Fibroblast of lung (primary cell): ENCODE results near the gene OR10A4. TPM values are rescaled to one million over a fixed set of nuclear protein-coding genes. Genes with fewer than 3 reads are reported as not detected.

Experiments used
- DNase-seq, 2 donors: peaks; one replicate each; pipeline versions ENCODE4 v3.0.0 to v3.0.0-alpha.2; 2010; ENCODE audit warnings: low read depth in 2 of 2
- H2AFZ ChIP-seq: 2 replicates; pipeline ENCODE4 v1.5.1; 2012; ENCODE audit warnings: low read length, control low read depth, inconsistent platforms
- H3K27ac ChIP-seq: 2 replicates; pipeline ENCODE4 v1.5.1; 2011; ENCODE audit warnings: low read length, control low read depth; ENCODE audit not compliant: insufficient read depth
- H3K27me3 ChIP-seq: 2 replicates; pipeline ENCODE4 v1.5.1; 2011; ENCODE audit warnings: mild to moderate bottlenecking, low read length; ENCODE audit not compliant: control insufficient read depth, insufficient read depth
- H3K36me3 ChIP-seq: 2 replicates; pipeline ENCODE4 v1.5.1; 2011; ENCODE audit warnings: low read length; ENCODE audit not compliant: control insufficient read depth, insufficient read depth
- H3K4me1 ChIP-seq: 2 replicates; pipeline ENCODE4 v1.5.1; 2011; ENCODE audit warnings: low read length; ENCODE audit not compliant: control insufficient read depth, insufficient read depth; ENCODE audit errors: extremely low read depth
- H3K4me2 ChIP-seq: 2 replicates; pipeline ENCODE4 v1.5.1; 2011; ENCODE audit warnings: low read length, control low read depth; ENCODE audit not compliant: insufficient read depth; ENCODE audit errors: extremely low read depth
- H3K4me3 ChIP-seq, 4 experiments: fragments of 200-600 bp in 1 of 4; sonication (generic) in 1 of 4; replicated peaks in 1 of 4; 2 replicates each; pipeline ENCODE4 v1.5.1; 2011 to 2016; ENCODE audit warnings: low read length in 4 of 4, low read depth in 3 of 4, mild to moderate bottlenecking in 3 of 4, control low read depth in 2 of 4, inconsistent platforms in 1 of 4, mixed read lengths in 1 of 4; ENCODE audit not compliant: insufficient read depth in 1 of 4; ENCODE audit errors: control extremely low read depth in 1 of 4
- H3K79me2 ChIP-seq: 2 replicates; pipeline ENCODE4 v1.5.1; 2012; ENCODE audit warnings: mild to moderate bottlenecking, low read length, inconsistent platforms; ENCODE audit not compliant: control insufficient read depth, insufficient read depth
- H3K9ac ChIP-seq: 2 replicates; pipeline ENCODE4 v1.5.1; 2011; ENCODE audit warnings: mild to moderate bottlenecking, low read length, control low read depth; ENCODE audit not compliant: insufficient read depth
- H3K9me3 ChIP-seq: 2 replicates; pipeline ENCODE4 v1.5.1; 2012; ENCODE audit warnings: low read depth, low read length; ENCODE audit not compliant: control insufficient read depth, insufficient read depth
- H4K20me1 ChIP-seq: 2 replicates; pipeline ENCODE4 v1.5.1; 2011; ENCODE audit warnings: low read length; ENCODE audit not compliant: control insufficient read depth, insufficient read depth; ENCODE audit errors: extremely low read depth
- CTCF ChIP-seq, 2 donors: IDR thresholded peaks in 1 of 2; conservative IDR thresholded peaks in 1 of 2; 1 replicate in 1 of 2; 2 replicates in 1 of 2; pipeline ENCODE4 v1.5.1; 2011 to 2012; ENCODE audit warnings: low read length in 2 of 2, control low read depth in 1 of 2, inconsistent platforms in 1 of 2, low read depth in 1 of 2, mild to moderate bottlenecking in 1 of 2
- EZH2 ChIP-seq: IDR thresholded peaks from 2 replicates; pipeline ENCODE4 v1.5.1; 2012; ENCODE audit warnings: low read length, control low read depth, mild to moderate bottlenecking; ENCODE audit errors: missing control alignments
- polyA plus RNA-seq, 2 donors: library from polyadenylated mRNA; depleted of rRNA in 1 of 2; stranded (reverse) in 1 of 2; unstranded in 1 of 2; fragments of >200 nt; gene quantifications; 2 replicates each; pipeline ENCODE4 v1.2.1, GENCODE V29; 2011 to 2012; ENCODE audit warnings: missing spikeins in 1 of 2
- total RNA-seq: library from RNA; depleted of rRNA; stranded (reverse); fragments of >200 nt; gene quantifications from 2 replicates; pipeline ENCODE4 v1.2.1, GENCODE V29; 2014

The OR10A4 gene
- total and polyA plus RNA-seq, 2 donors (not counting 1 experiment from before 2014, with no cell fraction given), result not detected

- no peak for DNase-seq
- Histone ChIP-seq H4K20me1 (no peaks in the 10 kb centered on the region), H3K9ac (no peak overlapping the region)
Measured at GRCh38 chr11:6834021-6834420, 42.4 kb upstream of the OR10A4 start.

GRCh38 chr11:6841694-6842093, 34.7 kb upstream of the OR10A4 start:
- Histone ChIP-seq H4K20me1 (no peaks in the 10 kb centered on the region), H3K4me2 (no peak overlapping the region), H2AFZ (no peak overlapping the region), H3K79me2 (no peaks in the 10 kb centered on the region), H3K4me1 (no peaks in the 10 kb centered on the region), H3K27me3 (no peaks in the 10 kb centered on the region), H3K9ac (no peak overlapping the region), H3K27ac (no peak overlapping the region), H3K9me3 (no peaks in the 10 kb centered on the region), H3K4me3 (no peak overlapping the region), H3K36me3 (no peaks in the 10 kb centered on the region)
- DNase-seq, result no peak
- TF ChIP-seq CTCF (conservative IDR thresholded peaks at IDR 0.05 in 1 of 2, IDR thresholded peaks at IDR 0.05 in 1 of 2; ENCODE audit: low read depth in 1 of 2, low read length in 2 of 2) (no peak), EZH2 (no peak)

More at GRCh38 chr11:6834021-6834420, 42.4 kb upstream of the OR10A4 start:
- Histone ChIP-seq H3K9me3 (no peaks in the 10 kb centered on the region), H3K79me2 (no peaks in the 10 kb centered on the region), H3K4me2 (no peak overlapping the region), H3K36me3 (no peaks in the 10 kb centered on the region), H3K4me1 (no peaks in the 10 kb centered on the region), H3K4me3 (no peak overlapping the region), H3K27me3 (no peaks in the 10 kb centered on the region), H2AFZ (no peak overlapping the region), H3K27ac (no peak overlapping the region)
- no peak for TF ChIP-seq EZH2

- Histone ChIP-seq H3K36me3 (no peaks in the 10 kb centered on the region), H3K4me2 (no peak overlapping the region), H3K79me2 (no peaks in the 10 kb centered on the region), H3K27me3 (no peaks in the 10 kb centered on the region), H3K27ac (no peak overlapping the region), H3K9me3 (no peaks in the 10 kb centered on the region), H3K4me1 (no peaks in the 10 kb centered on the region), H4K20me1 (no peaks in the 10 kb centered on the region), H3K9ac (no peak overlapping the region), H3K4me3 (no peak overlapping the region), H2AFZ (no peak overlapping the region)
- no peak for DNase-seq
- no peak for TF ChIP-seq CTCF (conservative IDR thresholded peaks at IDR 0.05 in 1 of 2, IDR thresholded peaks at IDR 0.05 in 1 of 2; ENCODE audit: low read depth in 1 of 2, low read length in 2 of 2)
- TF ChIP-seq EZH2, result no peak
Measured at GRCh38 chr11:6843670-6844069, 32.8 kb upstream of the OR10A4 start.
